Breast epithelium (tissue), 3 donors: Measurements from ENCODE around the gene INSR.

ENCODE experiments used
- POLR2A ChIP-seq: fragments of 450-650 bp; IDR thresholded peaks from one replicate; pipeline ENCODE4 v1.6.1; 2016; ENCODE audit warnings: antibody characterized with exemption, mild to moderate bottlenecking, moderate library complexity
- POLR2AphosphoS5 ChIP-seq, 3 donors: sonication (generic); formaldehyde crosslinking; IDR thresholded peaks; one replicate each; pipeline ENCODE4 v1.6.1; 2017; ENCODE audit warnings: antibody characterized with exemption in 3 of 3
- TF ChIP-seq, protein P1 (sequence below), 3 donors: fragments of 450-650 bp; IDR thresholded peaks; one replicate each; pipeline ENCODE4 v1.5.1; 2016 to 2017; ENCODE audit warnings: antibody characterized with exemption in 3 of 3, mild to moderate bottlenecking in 3 of 3, moderate library complexity in 3 of 3

DNA sequence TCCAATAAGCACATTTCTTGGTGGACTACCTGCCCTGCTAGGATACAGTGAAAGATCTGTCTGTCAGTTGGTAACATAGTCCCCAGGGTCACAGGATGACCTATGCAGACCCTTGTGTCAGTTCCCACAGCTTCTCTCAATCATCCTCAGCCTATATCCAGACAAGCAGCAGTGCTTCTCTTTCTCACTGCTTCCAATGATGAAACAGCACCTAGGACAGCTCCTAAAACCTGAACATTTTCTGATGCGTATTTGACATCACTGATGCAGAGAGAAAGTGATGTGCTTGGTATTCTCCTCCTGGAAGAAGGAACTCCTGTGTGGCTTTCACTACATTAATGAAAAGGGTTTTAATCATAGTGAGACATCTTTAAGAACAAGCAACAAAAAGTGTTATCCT lies 181.0 kb downstream of the INSR start:
- TF ChIP-seq, protein P1, sequence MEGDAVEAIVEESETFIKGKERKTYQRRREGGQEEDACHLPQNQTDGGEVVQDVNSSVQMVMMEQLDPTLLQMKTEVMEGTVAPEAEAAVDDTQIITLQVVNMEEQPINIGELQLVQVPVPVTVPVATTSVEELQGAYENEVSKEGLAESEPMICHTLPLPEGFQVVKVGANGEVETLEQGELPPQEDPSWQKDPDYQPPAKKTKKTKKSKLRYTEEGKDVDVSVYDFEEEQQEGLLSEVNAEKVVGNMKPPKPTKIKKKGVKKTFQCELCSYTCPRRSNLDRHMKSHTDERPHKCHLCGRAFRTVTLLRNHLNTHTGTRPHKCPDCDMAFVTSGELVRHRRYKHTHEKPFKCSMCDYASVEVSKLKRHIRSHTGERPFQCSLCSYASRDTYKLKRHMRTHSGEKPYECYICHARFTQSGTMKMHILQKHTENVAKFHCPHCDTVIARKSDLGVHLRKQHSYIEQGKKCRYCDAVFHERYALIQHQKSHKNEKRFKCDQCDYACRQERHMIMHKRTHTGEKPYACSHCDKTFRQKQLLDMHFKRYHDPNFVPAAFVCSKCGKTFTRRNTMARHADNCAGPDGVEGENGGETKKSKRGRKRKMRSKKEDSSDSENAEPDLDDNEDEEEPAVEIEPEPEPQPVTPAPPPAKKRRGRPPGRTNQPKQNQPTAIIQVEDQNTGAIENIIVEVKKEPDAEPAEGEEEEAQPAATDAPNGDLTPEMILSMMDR (IDR thresholded peaks at IDR 0.05), result no peak
- TF ChIP-seq POLR2A, result no peak
- no peak for TF ChIP-seq POLR2AphosphoS5 (IDR thresholded peaks at IDR 0.05)
